Measurements from ENCODE around the gene UGT1A9.
"Not testable (repeated sequence)": the region's sequence is repeated elsewhere in the genome, so short reads cannot be mapped to it uniquely, and the experiment has no call there.

Gene UGT1A9

DNA sequence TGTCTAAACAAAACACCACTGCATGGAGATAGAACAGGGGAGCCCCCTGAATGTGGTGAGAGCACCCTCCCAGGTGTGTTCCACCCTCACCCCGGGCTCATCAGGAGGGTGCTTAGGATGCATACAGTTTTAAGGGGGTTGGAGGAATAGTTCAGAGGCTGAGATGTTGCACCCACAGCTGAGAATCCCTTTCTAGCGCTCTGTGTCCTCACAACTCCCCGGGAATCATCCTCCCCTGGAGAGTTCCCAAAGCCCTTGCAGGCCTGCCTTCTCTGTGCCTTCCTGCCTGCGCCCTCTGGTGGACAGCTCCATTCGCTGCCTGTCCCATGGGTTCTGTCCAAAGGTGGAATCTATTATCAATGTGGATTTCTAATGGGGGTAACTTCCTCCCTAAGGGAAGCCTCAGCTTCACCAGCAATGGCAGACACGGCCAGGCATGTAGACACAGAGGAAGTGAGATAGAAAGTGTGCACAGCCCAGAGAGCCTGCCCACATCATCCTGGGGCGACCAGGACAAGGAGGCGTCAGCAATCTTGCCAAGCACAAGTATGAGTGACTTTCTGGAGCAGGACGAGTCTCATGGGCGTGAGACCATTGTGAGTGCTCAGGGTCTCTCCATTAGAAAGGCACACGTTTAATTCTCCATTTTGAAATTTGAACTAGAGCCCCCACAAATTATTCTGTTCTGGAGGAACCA lies 39.8 kb downstream of the UGT1A9 start:
- peak; percentile 77 for DNase-seq (ENCODE audit: low spot score)

DNA sequence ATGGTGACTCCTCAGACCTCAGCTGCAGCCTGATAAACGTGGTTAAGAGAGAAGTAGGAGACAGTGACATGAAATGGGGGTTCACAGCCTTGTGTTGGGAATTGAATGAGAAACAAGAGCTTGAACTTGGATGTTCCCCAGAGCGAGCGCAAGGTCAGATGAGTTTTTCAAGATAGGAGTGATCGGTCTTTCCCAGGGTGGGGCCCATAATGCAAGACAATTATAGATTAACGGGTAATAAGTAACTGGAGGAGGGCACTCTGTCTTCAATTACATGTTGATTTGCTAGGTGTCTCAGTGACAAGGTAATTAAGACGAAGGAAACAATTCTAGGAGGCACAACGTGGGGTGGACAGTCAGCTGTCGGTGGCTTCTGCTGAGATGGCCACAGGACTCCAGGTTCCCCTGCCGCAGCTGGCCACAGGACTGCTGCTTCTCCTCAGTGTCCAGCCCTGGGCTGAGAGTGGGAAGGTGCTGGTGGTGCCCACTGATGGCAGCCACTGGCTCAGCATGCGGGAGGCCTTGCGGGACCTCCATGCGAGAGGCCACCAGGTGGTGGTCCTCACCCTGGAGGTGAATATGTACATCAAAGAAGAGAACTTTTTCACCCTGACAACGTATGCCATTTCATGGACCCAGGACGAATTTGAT lies 41.0 kb downstream of the UGT1A9 start, which contains the start of gene UGT1A5:
Gene UGT1A5, plus strand, starts transcription at position 297 of the 651 bp plus-strand sequence. Its CDS starts 85 bp downstream, at position 382.
- DNase-seq (ENCODE audit: low spot score), result no peak

DNA sequence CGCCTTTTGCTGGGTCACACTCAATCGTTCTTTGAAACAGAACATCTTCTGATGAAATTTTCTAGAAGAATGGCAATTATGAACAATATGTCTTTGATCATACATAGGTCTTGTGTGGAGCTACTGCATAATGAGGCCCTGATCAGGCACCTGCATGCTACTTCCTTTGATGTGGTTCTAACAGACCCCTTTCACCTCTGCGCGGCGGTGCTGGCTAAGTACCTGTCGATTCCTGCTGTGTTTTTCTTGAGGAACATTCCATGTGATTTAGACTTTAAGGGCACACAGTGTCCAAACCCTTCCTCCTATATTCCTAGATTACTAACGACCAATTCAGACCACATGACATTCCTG lies 41.5 kb downstream of the UGT1A9 start:
- no peak for DNase-seq (ENCODE audit: low spot score)

DNA sequence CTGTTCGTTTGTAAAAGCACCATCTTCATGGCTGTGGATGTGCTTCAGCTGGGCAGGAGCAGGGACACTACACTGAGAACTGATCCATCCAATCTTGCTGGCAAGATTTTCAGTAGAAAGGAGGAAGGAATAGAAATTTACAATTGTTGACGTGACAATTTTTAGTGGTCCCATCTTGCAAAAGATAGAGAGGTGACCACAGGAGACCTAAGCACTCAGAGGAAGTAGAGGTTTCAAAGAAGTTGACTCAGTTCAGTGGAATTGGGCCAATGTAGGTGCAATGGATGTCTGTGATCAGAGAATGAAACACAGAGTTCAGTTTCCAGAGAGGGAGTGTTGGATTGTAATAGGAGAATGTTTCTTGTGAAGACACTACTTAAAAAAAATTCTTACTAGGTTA lies 42.4 kb downstream of the UGT1A9 start:
- no peak for DNase-seq (ENCODE audit: low spot score)

DNA sequence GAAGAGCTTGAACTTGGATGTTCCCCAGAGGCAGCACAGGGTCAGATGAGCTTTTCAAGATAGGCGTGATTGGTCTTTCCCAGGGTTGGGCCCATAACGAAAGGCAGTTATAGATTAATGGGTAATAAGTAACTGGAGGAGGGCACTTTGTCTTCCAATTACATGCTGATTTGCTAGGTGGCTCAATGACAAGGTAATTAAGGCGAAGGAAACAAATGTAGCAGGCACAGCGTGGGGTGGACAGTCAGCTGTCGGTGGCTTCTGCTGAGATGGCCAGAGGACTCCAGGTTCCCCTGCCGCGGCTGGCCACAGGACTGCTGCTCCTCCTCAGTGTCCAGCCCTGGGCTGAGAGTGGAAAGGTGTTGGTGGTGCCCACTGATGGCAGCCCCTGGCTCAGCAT lies 46.9 kb downstream of the UGT1A9 start, which contains the start of gene UGT1A4:
Gene UGT1A4, plus strand, starts transcription at position 185 of the 400 bp plus-strand sequence. Its CDS starts 85 bp downstream, at position 270.
- DNase-seq (ENCODE audit: low spot score), result no peak

DNA sequence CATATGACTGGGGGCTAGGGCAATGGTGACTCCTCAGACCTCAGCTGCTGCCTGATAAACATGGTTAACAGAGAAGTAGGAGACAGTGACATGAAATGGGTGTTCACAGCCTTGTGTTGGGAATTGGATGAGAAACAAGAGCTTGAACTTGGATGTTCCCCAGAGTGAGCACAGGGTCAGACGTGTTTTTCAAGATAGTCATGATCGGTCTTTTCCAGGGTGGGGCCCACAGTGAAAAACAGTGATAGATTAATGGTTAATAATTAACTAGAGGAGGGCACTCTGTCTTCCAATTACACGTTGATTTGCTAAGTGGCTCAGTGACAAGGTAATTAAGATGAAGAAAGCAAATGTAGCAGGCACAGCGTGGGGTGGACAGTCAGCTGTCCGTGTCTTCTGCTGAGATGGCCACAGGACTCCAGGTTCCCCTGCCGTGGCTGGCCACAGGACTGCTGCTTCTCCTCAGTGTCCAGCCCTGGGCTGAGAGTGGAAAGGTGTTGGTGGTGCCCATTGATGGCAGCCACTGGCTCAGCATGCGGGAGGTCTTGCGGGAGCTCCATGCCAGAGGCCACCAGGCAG lies 57.1 kb downstream of the UGT1A9 start, which contains the start of gene UGT1A3:
Gene UGT1A3, plus strand, starts transcription at position 320 of the 579 bp plus-strand sequence. Its CDS starts 85 bp downstream, at position 405.
- no peak for DNase-seq (ENCODE audit: low spot score)

DNA sequence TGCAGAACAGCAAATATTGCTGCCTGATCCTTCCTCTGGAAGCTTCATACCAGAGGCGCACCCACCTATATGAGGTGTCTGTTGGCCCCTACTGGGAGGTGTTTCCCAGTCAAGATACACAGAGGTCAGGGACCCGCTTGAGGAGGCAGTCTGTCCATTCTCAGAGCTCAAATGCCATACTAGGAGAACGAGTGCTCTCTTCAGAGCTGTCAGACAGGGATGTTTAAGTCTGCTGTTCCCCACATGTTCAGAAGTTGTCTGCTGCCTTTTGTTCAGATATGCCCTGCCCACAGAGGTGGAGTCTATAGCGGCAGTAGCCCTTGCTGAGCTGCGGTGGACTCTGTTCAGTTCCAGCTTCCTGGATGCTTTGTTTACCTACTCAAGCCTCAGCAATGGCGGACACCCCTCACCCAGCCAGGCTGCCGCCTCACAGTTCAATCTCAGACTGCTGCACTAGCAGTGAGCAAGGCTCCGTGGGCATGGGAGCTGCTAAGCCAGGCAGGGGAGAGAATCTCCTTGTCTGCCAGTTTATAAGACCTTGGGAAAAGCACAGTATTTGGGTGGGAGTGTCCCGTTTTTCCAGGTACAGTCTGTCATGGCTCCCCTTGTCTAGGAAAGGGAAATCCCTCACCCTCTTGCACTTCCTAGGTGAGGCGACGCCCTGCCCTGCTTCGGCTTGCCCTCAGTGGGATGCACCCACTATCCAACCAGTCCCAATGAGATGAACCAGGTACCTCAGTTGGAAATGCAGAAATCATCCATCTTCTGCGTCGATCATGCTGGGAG lies 65.4 kb downstream of the UGT1A9 start:
- not testable (repeated sequence) for DNase-seq (ENCODE audit: low spot score)

DNA sequence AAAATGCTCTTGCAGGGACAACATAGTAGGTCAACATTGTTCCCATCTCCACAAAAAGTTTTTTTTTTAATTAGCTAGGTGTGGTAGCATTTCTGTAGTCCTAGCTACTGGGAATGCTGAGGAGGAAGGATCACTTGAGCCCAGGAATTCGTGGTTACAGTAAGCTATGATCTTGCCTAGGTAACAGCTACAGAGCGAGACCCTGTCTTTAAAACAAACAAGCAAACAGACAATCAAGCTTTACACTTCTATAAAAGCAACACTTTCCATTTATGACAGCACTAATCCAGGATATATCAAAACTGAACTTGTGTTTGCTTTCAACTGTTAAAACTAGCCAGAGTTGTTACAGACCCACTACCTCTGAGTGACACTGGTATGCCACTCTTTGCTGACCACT lies 69.2 kb downstream of the UGT1A9 start:
- DNase-seq (ENCODE audit: low spot score), result peak; percentile 22

DNA sequence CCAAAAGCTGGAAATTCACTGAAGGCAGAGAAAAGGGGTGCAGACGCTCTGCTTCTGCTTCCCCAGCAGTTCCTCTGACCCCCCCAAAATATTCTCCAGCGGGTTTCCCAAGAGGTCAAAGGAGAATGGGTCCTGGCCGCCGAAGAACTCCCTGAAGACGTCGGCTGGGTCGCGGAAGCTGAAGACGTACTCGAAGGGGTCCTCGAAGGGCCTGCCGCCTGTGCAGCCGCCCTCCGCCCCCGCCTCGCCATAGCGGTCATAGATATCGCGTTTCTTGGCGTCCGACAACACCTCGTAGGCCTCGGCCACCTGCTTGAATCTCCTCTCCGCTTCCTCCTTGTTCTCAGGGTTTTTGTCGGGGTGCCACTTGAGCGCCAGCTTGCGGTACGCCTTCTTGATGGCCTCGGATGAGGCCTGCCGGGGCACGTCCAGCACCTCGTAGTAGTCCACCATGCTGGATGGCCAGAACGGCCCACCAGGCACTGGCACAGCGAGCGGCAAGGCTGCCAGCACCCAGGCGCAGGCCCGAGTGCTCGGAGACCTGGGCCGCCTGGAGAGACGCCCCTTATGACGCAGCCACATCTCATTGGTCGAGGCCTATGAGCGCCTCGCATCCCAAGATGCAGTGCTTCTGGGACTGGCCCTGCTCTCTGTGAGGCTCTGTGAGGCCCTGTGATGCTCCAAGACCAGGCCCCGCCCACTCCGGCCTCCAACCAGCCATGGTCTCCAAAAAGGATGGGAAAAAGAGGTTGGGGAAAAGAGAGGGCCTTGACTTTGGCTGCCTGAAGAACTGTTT lies 72.0 kb downstream of the UGT1A9 start:
- DNase-seq (ENCODE audit: low spot score), result no peak

DNA sequence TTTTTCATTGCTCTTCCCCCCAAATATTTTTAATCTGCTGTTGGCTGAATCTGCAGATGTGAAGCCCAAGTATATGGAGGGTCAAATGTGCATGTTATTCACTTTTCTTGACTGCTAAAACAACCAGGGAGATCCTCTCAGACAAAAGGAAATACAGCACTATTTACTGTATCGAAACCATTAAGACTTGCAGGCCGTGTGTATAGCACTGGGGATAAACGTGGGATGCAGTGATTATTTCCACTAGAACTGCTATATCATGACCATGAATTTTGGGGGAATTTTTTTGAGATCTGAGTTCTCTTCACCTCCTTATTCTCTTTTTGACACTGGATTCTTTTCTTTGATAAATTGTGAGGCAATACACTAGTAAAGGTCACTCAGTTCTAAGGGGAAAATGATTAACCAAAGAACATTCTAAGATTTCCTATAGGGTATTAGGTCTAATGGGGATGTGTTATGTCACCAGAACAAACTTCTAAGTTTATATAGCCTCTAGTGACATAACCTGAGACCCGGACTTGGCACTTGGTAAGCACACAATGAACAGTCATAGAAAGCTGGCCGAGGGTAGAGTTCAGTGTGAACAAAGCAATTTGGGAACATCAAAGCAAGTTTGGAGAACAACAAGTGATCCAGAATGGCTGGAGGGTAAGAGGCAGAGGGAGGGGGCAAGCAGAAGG lies 73.5 kb downstream of the UGT1A9 start:
- no peak for DNase-seq (ENCODE audit: low spot score)

DNA sequence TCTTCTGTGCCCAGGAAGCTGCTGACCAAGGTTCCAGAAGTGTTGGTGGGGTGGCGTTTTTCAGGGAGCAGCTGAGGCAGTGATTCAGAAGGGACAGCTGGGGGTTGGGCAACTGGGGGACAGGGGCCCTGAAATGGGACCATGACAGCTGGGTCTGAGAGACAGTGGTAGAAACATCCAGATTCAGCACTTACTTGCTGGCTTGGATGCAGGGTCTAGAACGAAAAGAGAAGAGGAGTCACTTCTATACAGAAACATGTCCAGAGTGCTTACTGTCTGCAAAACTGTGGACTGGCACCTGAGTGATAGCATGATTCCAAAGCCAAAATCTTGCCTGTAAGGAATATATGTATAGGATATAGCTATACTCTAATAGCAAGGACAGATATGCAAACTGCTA lies 74.1 kb downstream of the UGT1A9 start:
- DNase-seq (ENCODE audit: low spot score), result not testable (repeated sequence)

DNA sequence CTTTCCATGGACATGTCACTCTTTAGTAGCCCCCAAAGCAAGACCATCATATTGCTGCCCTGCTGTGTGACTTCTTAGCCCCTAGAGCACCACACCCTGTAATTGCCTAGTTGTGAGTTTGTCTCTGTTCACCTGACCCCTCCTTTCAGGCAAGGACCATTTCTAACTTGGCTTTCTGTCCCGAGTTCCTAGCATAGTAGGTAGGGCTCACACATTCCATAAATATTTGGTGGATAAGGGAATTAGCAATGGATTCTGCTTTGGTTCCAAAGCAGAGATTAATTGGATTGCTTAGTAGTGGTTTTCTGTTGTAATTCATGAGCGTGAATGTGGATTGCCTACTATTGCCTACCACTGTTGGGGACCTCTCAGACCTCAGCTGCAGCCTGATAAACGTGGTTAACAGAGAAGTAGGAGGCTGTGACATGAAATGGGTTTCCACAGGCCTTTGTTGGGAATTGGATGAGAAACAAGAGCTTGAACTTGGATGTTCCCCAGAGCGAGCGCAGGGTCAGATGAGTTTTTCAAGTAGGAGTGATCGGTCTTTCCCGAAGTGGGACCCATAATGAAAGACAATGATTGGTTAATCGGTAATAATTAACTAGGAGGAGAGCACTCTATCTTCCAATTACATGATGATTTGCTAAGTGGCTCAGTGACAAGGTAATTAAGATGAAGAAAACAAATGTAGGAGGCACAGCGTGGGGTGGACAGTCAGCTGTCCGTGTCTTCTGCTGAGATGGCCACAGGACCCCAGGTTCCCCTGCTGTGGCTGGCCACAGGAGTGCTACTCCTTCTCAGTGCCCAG lies 75.0 kb downstream of the UGT1A9 start:
- no peak for DNase-seq (ENCODE audit: low spot score)

DNA sequence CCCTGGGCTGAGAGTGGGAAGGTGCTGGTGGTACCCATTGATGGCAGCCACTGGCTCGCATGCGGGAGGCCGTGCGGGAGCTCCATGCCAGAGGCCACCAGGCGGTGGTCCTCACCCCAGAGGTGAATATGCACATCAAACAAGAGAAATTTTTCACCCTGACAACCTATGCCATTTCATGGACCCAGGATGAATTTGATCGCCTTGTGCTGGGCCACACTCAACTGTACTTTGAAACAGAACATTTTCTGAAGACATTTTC lies 75.5 kb downstream of the UGT1A9 start:
- no peak for DNase-seq (ENCODE audit: low spot score)

DNA sequence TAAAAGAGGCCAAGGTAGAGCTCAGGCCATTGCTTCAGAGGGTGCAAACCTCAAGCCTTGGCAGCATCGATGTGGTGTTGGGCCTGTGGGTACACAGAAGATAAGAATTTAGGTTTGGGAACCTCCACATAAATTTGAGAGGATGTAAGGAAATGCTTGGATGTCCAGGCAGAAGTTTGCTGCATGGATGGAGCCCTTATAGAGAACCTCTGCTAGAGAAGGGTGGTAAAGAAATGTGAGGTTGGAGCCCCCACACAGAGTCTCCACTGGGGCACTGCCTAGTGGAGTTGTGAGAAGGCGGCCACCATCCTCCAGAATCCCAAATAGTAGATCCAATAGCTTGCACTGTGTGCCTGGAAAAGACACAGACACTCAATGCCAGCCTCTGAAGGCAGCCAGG lies 79.0 kb downstream of the UGT1A9 start:
- DNase-seq (ENCODE audit: low spot score), result not testable (repeated sequence)

DNA sequence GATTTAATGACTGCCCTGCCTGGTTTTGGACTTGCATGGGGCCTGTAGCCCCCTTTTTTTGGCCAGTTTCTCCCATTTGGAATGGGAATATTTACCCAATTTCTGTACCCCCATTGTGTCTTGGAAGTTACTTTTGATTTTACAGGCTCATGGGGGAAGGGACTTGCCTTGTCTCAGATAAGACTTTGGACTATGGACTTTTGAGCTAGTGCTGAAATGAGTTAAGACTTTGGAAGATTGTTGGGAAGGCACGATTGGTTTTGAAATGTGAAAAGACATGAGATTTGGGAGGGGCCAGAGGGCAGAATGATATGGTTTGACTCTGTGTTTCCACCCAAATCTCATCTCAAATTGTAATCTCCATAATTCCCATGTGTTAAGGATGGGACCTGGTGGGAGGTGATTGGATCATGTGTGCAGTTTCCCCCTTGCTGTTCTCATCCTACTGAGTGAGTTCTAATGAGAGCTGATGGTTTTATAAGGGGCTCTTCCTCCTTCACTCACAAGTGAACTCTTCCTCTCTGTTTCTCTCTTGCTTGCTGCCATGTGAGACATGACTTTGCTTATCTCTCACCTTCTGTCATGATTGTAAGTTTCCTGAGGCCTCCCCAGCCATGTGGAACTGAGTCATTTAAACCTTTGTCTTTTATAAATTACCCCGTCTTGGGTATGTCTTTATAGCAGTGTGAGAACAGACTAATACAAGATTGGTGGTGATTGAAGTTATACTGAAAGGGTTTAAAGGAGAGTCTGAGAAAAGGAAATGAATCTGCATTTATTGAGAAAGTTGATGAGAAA lies 79.7 kb downstream of the UGT1A9 start:
- DNase-seq (ENCODE audit: low spot score), result not testable (repeated sequence)

DNA sequence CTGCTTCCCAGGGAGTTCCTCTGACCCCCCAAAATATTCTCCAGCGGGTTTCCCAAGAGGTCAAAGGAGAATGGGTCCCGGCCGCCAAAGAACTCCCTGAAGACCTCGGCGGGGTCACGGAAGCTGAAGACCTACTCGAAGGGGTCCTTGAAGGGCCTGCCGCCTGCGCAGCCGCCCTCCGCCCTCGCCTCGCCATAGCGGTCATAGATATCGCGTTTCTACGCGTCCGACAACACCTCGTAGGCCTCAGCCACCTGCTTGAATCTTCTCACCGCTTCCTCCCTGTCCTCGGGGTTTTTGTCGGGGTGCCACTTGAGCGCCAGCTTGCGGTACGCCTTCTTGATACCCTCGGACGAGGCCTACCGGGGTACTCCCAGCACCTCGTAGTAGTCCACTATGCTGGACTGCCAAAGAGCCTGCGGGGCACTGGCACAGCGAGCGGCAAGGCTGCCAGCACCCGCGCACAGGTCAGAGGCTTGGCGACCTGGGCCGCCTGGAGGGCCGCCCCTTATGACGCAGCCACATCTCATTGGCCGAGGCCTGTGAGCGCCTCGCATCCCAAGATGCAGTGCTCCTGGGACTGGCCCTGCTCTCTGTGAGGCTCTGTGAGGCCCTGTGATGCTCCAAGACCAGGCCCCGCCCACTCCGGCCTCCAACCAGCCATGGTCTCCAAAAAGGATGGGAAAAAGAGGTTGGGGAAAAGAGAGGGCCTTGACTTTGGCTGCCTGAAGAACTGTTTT lies 83.3 kb downstream of the UGT1A9 start:
- no peak for DNase-seq (ENCODE audit: low spot score)

DNA sequence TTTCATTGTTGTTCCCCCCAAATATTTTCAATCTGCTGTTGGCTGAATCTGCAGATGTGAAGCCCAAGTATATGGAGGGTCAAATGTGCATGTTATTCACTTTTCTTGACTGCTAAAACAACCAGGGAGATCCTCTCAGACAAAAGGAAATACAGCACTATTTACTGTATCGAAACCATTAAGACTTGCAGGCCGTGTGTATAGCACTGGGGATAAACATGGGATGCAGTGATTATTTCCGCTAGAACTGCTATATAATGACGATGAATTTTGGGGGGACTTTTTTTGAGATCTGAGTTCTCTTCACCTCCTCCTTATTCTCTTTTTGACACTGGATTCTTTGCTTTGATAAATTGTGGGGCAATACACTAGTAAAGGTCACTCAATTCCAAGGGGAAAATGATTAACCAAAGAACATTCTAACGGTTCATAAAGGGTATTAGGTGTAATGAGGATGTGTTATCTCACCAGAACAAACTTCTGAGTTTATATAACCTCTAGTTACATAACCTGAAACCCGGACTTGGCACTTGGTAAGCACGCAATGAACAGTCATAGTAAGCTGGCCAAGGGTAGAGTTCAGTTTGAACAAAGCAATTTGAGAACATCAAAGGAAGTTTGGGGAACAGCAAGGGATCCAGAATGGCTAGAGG lies 84.9 kb downstream of the UGT1A9 start:
- no peak for DNase-seq (ENCODE audit: low spot score)

DNA sequence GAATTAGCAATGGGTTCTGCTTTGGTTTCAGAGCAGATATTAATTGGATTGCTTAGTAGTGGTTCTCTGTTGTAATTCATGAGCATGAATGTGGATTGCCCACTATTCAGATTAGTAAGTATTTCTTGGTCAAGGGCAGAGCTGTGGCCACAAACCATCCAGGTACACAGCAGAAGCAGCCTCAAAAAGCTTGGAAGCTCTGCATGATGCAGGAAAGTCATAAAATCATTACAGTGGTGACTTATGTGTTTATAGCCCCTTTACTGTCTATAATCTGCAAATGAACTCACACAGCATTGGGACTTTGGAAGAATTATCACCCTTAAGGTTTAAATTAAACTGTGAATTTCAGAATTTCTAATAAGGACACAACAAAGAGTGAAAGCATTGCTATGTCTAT lies 86.4 kb downstream of the UGT1A9 start:
- no peak for DNase-seq (ENCODE audit: low spot score)

All from kidney tubule cell (primary cell).